Measurements from ENCODE around the gene GIMD1.

GIMD1 gene

DNA sequence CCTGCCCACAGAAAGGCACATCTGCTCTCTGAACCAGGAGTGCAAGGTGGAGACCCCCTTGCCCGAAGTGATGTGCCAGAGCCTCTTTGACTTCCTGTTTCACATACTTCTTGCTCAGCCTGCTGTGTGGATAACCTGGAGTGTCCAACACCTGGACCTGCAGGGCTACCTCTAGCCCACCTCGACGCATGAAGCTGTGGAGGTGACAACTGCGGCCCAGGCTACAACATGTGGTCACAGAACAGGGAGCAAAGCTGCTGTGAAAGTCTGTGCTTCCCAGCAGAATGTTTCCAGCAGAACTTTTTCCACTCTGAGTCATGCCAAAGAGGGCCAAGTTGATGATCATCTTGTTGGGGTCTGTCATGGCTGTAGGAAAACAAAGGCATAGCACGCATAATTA is 1.5 kb downstream of the GIMD1 start:
- H3K36me3 ChIP-seq (ENCODE audit: insufficient read depth, insufficient read length, low read length), result no peaks in the 10 kb centered on the region
- H3K27me3 ChIP-seq (ENCODE audit: insufficient read depth, insufficient read length), result no peaks in the 10 kb centered on the region
- H3K4me1 ChIP-seq (ENCODE audit: insufficient read depth, insufficient read length), result no peaks in the 10 kb centered on the region
- no peaks in the 10 kb centered on the region for H3K9me3 ChIP-seq (ENCODE audit: insufficient read depth, low read length)
- DNase-seq (ENCODE audit: low read depth, low spot score), result no peak
- no peak overlapping the region for H3K9ac ChIP-seq (ENCODE audit: insufficient read length, low read depth)
- no peak for TF ChIP-seq ZNF274 (IDR thresholded peaks at IDR 0.05; ENCODE audit: low read depth, low read length)
- TF ChIP-seq SUZ12 (IDR thresholded peaks at IDR 0.05; ENCODE audit: extremely low read depth, insufficient read depth, insufficient read length), result no peak
- no peak overlapping the region for H3K4me3 ChIP-seq (ENCODE audit: insufficient read length, low read depth)

DNA sequence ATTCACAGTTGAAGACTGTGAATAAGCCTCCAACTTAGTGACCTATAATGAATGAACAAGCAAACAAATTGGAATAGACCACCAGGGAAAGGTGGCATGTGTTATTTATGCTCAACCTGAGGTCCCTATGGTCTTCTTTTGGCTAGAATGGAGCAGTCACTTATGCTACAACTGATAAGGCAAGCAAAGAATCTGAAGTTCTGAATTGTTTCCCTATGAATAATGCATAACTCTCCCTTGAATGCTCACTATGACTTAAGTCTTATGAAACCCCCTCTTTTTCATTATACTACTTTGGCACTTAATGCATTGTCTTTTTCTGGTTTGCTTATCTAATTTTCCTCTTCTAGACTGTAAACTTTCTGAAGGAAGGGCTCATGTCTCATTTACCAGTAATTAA is 2.6 kb downstream of the GIMD1 start:
- no peaks in the 10 kb centered on the region for H3K36me3 ChIP-seq (ENCODE audit: insufficient read depth, insufficient read length, low read length)
- TF ChIP-seq SUZ12 (IDR thresholded peaks at IDR 0.05; ENCODE audit: extremely low read depth, insufficient read depth, insufficient read length) (no peak), YY1 (IDR thresholded peaks at IDR 0.05; ENCODE audit: insufficient read depth, insufficient read length) (no peak), ZNF274 (IDR thresholded peaks at IDR 0.05; ENCODE audit: low read depth, low read length) (no peak)

DNA sequence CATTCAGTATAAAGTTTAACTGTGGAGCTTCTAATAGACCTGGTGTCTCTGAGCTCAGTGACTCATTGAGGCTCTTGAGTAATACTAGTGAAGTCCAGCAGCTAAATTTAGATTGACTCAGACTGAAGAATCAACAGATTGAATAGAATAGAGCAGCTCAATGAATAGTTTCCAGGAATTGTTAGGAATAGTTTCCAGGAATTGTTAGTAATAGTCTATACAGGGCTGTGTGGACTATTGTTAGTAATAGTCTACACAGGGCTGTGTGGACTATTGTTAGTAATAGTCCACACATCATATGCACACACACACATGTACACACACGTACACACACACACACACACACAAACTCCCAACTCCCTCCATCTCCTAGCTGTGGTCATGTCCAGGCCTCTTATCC is 3.0 kb downstream of the GIMD1 start:
- Histone ChIP-seq H3K36me3 (ENCODE audit: insufficient read depth, insufficient read length, low read length) (no peaks in the 10 kb centered on the region), H3K27me3 (ENCODE audit: insufficient read depth, insufficient read length) (no peaks in the 10 kb centered on the region), H3K4me1 (ENCODE audit: insufficient read depth, insufficient read length) (no peaks in the 10 kb centered on the region), H3K9me3 (ENCODE audit: insufficient read depth, low read length) (no peaks in the 10 kb centered on the region), H3K9ac (ENCODE audit: insufficient read length, low read depth) (no peak overlapping the region), H3K4me3 (ENCODE audit: insufficient read length, low read depth) (no peak overlapping the region)
- no peak for DNase-seq (ENCODE audit: low read depth, low spot score)
- no peak for TF ChIP-seq YY1 (IDR thresholded peaks at IDR 0.05; ENCODE audit: insufficient read depth, insufficient read length)
- no peak for TF ChIP-seq ZNF274 (IDR thresholded peaks at IDR 0.05; ENCODE audit: low read depth, low read length)

More for the DNA sequence above, 2.6 kb downstream of the GIMD1 start:
- H3K4me1 ChIP-seq (ENCODE audit: insufficient read depth, insufficient read length), result no peaks in the 10 kb centered on the region
- no peaks in the 10 kb centered on the region for H3K9me3 ChIP-seq (ENCODE audit: insufficient read depth, low read length)
- no peak overlapping the region for H3K9ac ChIP-seq (ENCODE audit: insufficient read length, low read depth)
- H3K27me3 ChIP-seq (ENCODE audit: insufficient read depth, insufficient read length), result no peaks in the 10 kb centered on the region
- no peak overlapping the region for H3K4me3 ChIP-seq (ENCODE audit: insufficient read length, low read depth)
- DNase-seq (ENCODE audit: low read depth, low spot score), result no peak

DNA sequence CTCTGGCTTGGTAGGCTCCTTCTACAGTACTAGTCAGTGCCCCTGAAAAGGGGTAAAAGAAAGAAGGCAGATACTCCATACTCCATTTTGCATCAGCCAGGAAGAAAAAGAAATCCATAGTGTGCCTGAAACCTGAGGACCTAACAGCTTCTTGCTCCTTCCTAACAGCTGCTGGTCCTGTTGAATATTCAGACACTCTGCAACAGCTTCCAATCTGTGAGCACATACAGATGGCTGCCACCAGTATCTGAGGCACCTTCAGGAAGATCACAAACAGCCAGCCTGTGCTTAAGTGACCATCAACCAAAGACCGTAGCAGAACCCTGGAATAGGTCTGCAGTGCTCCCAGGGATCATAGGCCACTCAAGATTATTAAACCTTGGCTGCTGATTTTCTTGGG is 4.3 kb downstream of the GIMD1 start:
- TF ChIP-seq ZNF274 (IDR thresholded peaks at IDR 0.05; ENCODE audit: low read depth, low read length), result no peak
- TF ChIP-seq YY1 (IDR thresholded peaks at IDR 0.05; ENCODE audit: insufficient read depth, insufficient read length), result no peak
- TF ChIP-seq SUZ12 (IDR thresholded peaks at IDR 0.05; ENCODE audit: extremely low read depth, insufficient read depth, insufficient read length), result no peak
- DNase-seq (ENCODE audit: low read depth, low spot score), result no peak
- no peaks in the 10 kb centered on the region for H3K36me3 ChIP-seq (ENCODE audit: insufficient read depth, insufficient read length, low read length)
- H3K9ac ChIP-seq (ENCODE audit: insufficient read length, low read depth), result no peak overlapping the region
- H3K27me3 ChIP-seq (ENCODE audit: insufficient read depth, insufficient read length), result no peaks in the 10 kb centered on the region
- no peaks in the 10 kb centered on the region for H3K4me1 ChIP-seq (ENCODE audit: insufficient read depth, insufficient read length)
- H3K4me3 ChIP-seq (ENCODE audit: insufficient read length, low read depth), result no peak overlapping the region
- no peaks in the 10 kb centered on the region for H3K9me3 ChIP-seq (ENCODE audit: insufficient read depth, low read length)

DNA sequence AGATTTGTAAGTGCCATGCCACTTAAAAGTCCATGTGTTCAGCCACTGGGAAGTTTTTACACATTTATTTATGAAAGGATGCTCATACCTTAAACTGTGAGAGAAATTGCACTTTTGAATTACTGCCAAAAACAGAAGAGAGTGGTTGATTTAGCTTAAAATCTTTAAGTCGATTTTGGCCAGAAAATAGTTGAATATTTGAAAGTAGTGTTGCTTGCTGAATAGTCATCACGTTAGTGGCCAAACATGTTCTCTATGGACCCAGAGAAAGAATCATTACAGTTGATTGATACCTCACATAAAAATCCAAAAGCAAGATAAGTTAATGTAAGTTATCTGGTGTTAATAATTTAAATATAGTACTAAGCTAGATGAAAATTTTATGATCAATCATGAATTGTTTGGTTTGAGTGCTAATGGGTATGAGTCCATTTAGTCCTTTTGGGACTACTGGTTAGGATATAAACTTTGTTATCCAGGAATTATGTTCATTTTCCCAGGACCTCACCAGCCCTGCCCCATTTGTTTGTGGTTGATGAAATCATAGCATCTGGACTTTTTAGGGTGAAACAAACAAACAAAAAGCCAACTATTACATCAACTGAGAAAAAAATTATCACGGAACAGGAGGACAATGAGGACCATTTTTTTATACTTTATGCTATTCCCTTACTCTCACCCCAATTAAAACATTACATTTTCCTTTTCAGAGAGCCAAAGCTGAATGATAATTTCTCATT is 6.3 kb downstream of the GIMD1 start:
- TF ChIP-seq SUZ12 (IDR thresholded peaks at IDR 0.05; ENCODE audit: extremely low read depth, insufficient read depth, insufficient read length) (no peak), ZNF274 (IDR thresholded peaks at IDR 0.05; ENCODE audit: low read depth, low read length) (no peak), YY1 (IDR thresholded peaks at IDR 0.05; ENCODE audit: insufficient read depth, insufficient read length) (no peak)
- H3K4me1 ChIP-seq (ENCODE audit: insufficient read depth, insufficient read length), result no peaks in the 10 kb centered on the region
- DNase-seq (ENCODE audit: low read depth, low spot score), result no peak
- H3K4me3 ChIP-seq (ENCODE audit: insufficient read length, low read depth), result no peak overlapping the region
- no peak overlapping the region for H3K9ac ChIP-seq (ENCODE audit: insufficient read length, low read depth)
- no peaks in the 10 kb centered on the region for H3K27me3 ChIP-seq (ENCODE audit: insufficient read depth, insufficient read length)
- no peaks in the 10 kb centered on the region for H3K36me3 ChIP-seq (ENCODE audit: insufficient read depth, insufficient read length, low read length)
- H3K9me3 ChIP-seq (ENCODE audit: insufficient read depth, low read length), result no peaks in the 10 kb centered on the region

DNA sequence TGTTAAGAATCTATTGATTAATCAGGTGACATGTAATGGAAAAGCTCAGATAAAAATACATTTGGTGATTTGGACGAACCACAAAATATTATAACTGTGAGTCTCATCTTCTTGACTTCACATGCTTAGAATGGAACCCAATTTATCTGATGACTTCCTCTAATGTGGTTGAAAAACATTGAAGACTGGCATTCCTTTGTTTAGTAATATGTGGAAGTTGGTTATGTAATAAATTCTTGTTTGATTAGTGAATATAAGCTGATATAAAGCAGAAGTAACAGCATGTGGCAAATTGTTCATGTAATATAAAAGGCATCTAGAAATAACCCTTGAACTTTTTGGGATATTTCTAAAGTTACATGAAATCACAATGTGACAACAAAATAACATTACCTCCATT is 9.7 kb downstream of the GIMD1 start:
- Histone ChIP-seq H3K9me3 (ENCODE audit: insufficient read depth, low read length) (no peaks in the 10 kb centered on the region), H3K9ac (ENCODE audit: insufficient read length, low read depth) (no peak overlapping the region), H3K4me1 (ENCODE audit: insufficient read depth, insufficient read length) (no peaks in the 10 kb centered on the region), H3K36me3 (ENCODE audit: insufficient read depth, insufficient read length, low read length) (no peaks in the 10 kb centered on the region), H3K4me3 (ENCODE audit: insufficient read length, low read depth) (no peak overlapping the region), H3K27me3 (ENCODE audit: insufficient read depth, insufficient read length) (no peaks in the 10 kb centered on the region)
- no peak for DNase-seq (ENCODE audit: low read depth, low spot score)
- TF ChIP-seq ZNF274 (IDR thresholded peaks at IDR 0.05; ENCODE audit: low read depth, low read length) (no peak), SUZ12 (IDR thresholded peaks at IDR 0.05; ENCODE audit: extremely low read depth, insufficient read depth, insufficient read length) (no peak), YY1 (IDR thresholded peaks at IDR 0.05; ENCODE audit: insufficient read depth, insufficient read length) (no peak)

DNA sequence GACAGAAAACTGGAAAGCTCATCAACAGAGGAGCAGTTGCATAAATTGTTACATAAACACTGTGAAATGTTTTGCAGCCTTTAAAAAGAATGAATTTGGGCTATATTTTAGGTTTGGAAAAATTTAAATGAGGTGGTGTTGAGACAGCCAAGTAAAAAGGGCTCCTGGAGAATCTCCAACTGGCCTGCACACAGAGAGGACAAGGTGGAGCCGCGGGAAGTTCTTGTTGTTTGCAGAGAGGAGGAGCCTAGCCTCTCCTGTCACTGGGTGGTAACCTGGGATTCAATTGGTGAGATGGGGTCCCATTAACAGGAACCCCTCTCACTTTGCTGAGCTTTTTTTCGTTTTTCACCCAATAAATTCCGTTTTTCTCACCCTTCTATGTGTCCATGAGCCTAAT is 13.4 kb downstream of the GIMD1 start:
- Histone ChIP-seq H3K4me3 (ENCODE audit: insufficient read length, low read depth) (no peak overlapping the region), H3K27me3 (ENCODE audit: insufficient read depth, insufficient read length) (no peaks in the 10 kb centered on the region), H3K9ac (ENCODE audit: insufficient read length, low read depth) (no peak overlapping the region), H3K36me3 (ENCODE audit: insufficient read depth, insufficient read length, low read length) (no peaks in the 10 kb centered on the region), H3K9me3 (ENCODE audit: insufficient read depth, low read length) (no peaks in the 10 kb centered on the region), H3K4me1 (ENCODE audit: insufficient read depth, insufficient read length) (no peaks in the 10 kb centered on the region)
- TF ChIP-seq ZNF274 (IDR thresholded peaks at IDR 0.05; ENCODE audit: low read depth, low read length) (no peak), SUZ12 (IDR thresholded peaks at IDR 0.05; ENCODE audit: extremely low read depth, insufficient read depth, insufficient read length) (no peak), YY1 (IDR thresholded peaks at IDR 0.05; ENCODE audit: insufficient read depth, insufficient read length) (no peak)
- DNase-seq (ENCODE audit: low read depth, low spot score), result no peak

All from NT2/D1 (cell line).